HEK293 (cell line): ENCODE data around the gene FUT9.
"Not testable (repeated sequence)": the region's sequence is repeated elsewhere in the genome, so short reads cannot be mapped to it uniquely, and the experiment has no call there.

Source experiments
- CTCF ChIA-PET: fragments of 350-600 bp; formaldehyde crosslinking; extraction: SDS; loops from one replicate; lab custom pipeline; 2021; ENCODE audit warnings: antibody characterized with exemption; lab: Yijun Ruan, JAX
- POLR2A ChIA-PET: fragments of 300-600 bp; formaldehyde crosslinking; extraction: SDS; loops from one replicate; lab custom pipeline; 2020; ENCODE audit warnings: antibody characterized with exemption, inconsistent platforms; lab: Yijun Ruan, JAX
- H3K27ac ChIP-seq: fragments of 200-500 bp; sonication (Bioruptor generic); 2 replicates; pipeline ENCODE4 v1.5.1; 2014; ENCODE audit warnings: low read depth, low read length, control low read depth, inconsistent platforms; ENCODE audit errors: extremely low read depth
- H3K36me3 ChIP-seq, 2 experiments: fragments of 200-500 bp in 1 of 2; sonication (Bioruptor generic) in 1 of 2; 1 replicate in 1 of 2; 2 replicates in 1 of 2; pipeline ENCODE4 v1.5.1; 2014 to 2017; ENCODE audit warnings: inconsistent platforms in 2 of 2, low read length in 2 of 2; ENCODE audit not compliant: control insufficient read depth in 2 of 2, insufficient read depth in 1 of 2
- H3K4me1 ChIP-seq: fragments of 200-500 bp; sonication (Bioruptor generic); 2 replicates; pipeline ENCODE4 v1.5.1; 2014; ENCODE audit warnings: mild to moderate bottlenecking, low read length, inconsistent platforms; ENCODE audit not compliant: control insufficient read depth, insufficient read depth
- H3K4me3 ChIP-seq: 2 replicates; pipeline ENCODE4 v1.5.1; 2011; ENCODE audit warnings: low read depth, mild to moderate bottlenecking, control low read depth, low read length, moderate library complexity
- H3K9me3 ChIP-seq: fragments of 200-500 bp; sonication (Bioruptor generic); 2 replicates; pipeline ENCODE4 v1.5.1; 2014; ENCODE audit warnings: low read depth, low read length, inconsistent platforms; ENCODE audit not compliant: control insufficient read depth, insufficient read depth
- GLIS2 ChIP-seq: fragments of 450-650 bp; formaldehyde crosslinking; IDR thresholded peaks from 2 replicates; pipeline ENCODE4 v1.5.1; 2016; ENCODE audit warnings: missing biosample characterization, missing genetic modification characterization
- YY2 ChIP-seq: fragments of 450-650 bp; formaldehyde crosslinking; IDR thresholded peaks from 2 replicates; pipeline ENCODE4 v1.5.1; 2016; ENCODE audit warnings: missing biosample characterization, missing genetic modification characterization
- ZNF169 ChIP-seq: fragments of 450-650 bp; formaldehyde crosslinking; IDR thresholded peaks from 2 replicates; pipeline ENCODE4 v1.5.1; 2016; ENCODE audit warnings: missing biosample characterization, missing genetic modification characterization
- ZNF37A ChIP-seq: fragments of 450-650 bp; IDR thresholded peaks from 2 replicates; pipeline ENCODE4 v1.5.1; 2018; ENCODE audit warnings: missing biosample characterization, missing genetic modification characterization
- ZNF658 ChIP-seq: fragments of 450-650 bp; formaldehyde crosslinking; IDR thresholded peaks from 2 replicates; pipeline ENCODE4; 2016; ENCODE audit warnings: missing biosample characterization, missing genetic modification characterization
- ZNF701 ChIP-seq: fragments of 450-650 bp; formaldehyde crosslinking; IDR thresholded peaks from 2 replicates; pipeline ENCODE4 v1.5.1; 2016; ENCODE audit warnings: missing biosample characterization, missing genetic modification characterization
- ZNF768 ChIP-seq: fragments of 450-650 bp; formaldehyde crosslinking; IDR thresholded peaks from 2 replicates; pipeline ENCODE4 v1.5.1; 2018; ENCODE audit warnings: missing biosample characterization, mild to moderate bottlenecking, missing genetic modification characterization
- ZNF776 ChIP-seq: fragments of 450-650 bp; formaldehyde crosslinking; IDR thresholded peaks from 2 replicates; pipeline ENCODE4 v1.5.0; 2017; ENCODE audit warnings: missing biosample characterization, missing genetic modification characterization, borderline replicate concordance
- TF ChIP-seq, protein P1 (sequence below): fragments of 450-650 bp; formaldehyde crosslinking; IDR thresholded peaks from 2 replicates; pipeline ENCODE4 v1.5.1; 2016; ENCODE audit warnings: missing biosample characterization, missing genetic modification characterization
- TF ChIP-seq, protein P2 (sequence below): fragments of 450-650 bp; formaldehyde crosslinking; conservative IDR thresholded peaks from 2 replicates; pipeline ENCODE4 v1.5.1; 2016; ENCODE audit warnings: low read depth, missing biosample characterization, missing genetic modification characterization
- TF ChIP-seq, protein P3 (sequence below): fragments of 450-650 bp; formaldehyde crosslinking; IDR thresholded peaks from 2 replicates; pipeline ENCODE4 v1.5.1; 2016; ENCODE audit warnings: missing biosample characterization, missing genetic modification characterization

FUT9 gene

DNA sequence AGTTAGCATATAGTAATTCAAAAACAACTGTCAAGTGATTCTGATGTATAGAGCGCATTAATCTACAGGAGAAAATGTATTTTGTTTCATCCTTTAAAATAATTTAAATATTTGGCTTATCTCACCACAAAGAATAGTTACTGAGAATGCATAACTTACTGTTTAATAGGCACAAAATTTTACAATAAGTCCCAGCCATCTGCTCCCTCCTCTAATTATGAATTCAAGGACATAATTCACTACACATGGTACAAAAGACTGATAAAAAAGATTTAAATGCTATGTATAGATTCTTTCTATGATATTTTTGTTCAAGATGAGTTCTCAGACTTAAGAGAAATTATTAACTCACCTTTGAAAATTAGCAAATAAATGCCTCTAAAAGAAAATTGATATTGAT is 242.0 kb downstream of the FUT9 start:
- no peak for TF ChIP-seq ZNF37A
- no peak for TF ChIP-seq YY2 (tag by site-specific recombination)
- no peak for TF ChIP-seq ZNF768 (tag by site-specific recombination)
- no peak for TF ChIP-seq ZNF701 (tag by site-specific recombination)
- TF ChIP-seq, protein P1, sequence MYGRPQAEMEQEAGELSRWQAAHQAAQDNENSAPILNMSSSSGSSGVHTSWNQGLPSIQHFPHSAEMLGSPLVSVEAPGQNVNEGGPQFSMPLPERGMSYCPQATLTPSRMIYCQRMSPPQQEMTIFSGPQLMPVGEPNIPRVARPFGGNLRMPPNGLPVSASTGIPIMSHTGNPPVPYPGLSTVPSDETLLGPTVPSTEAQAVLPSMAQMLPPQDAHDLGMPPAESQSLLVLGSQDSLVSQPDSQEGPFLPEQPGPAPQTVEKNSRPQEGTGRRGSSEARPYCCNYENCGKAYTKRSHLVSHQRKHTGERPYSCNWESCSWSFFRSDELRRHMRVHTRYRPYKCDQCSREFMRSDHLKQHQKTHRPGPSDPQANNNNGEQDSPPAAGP: no peak
- no peak for TF ChIP-seq GLIS2
- no peak for TF ChIP-seq ZNF776
- TF ChIP-seq, protein P2, sequence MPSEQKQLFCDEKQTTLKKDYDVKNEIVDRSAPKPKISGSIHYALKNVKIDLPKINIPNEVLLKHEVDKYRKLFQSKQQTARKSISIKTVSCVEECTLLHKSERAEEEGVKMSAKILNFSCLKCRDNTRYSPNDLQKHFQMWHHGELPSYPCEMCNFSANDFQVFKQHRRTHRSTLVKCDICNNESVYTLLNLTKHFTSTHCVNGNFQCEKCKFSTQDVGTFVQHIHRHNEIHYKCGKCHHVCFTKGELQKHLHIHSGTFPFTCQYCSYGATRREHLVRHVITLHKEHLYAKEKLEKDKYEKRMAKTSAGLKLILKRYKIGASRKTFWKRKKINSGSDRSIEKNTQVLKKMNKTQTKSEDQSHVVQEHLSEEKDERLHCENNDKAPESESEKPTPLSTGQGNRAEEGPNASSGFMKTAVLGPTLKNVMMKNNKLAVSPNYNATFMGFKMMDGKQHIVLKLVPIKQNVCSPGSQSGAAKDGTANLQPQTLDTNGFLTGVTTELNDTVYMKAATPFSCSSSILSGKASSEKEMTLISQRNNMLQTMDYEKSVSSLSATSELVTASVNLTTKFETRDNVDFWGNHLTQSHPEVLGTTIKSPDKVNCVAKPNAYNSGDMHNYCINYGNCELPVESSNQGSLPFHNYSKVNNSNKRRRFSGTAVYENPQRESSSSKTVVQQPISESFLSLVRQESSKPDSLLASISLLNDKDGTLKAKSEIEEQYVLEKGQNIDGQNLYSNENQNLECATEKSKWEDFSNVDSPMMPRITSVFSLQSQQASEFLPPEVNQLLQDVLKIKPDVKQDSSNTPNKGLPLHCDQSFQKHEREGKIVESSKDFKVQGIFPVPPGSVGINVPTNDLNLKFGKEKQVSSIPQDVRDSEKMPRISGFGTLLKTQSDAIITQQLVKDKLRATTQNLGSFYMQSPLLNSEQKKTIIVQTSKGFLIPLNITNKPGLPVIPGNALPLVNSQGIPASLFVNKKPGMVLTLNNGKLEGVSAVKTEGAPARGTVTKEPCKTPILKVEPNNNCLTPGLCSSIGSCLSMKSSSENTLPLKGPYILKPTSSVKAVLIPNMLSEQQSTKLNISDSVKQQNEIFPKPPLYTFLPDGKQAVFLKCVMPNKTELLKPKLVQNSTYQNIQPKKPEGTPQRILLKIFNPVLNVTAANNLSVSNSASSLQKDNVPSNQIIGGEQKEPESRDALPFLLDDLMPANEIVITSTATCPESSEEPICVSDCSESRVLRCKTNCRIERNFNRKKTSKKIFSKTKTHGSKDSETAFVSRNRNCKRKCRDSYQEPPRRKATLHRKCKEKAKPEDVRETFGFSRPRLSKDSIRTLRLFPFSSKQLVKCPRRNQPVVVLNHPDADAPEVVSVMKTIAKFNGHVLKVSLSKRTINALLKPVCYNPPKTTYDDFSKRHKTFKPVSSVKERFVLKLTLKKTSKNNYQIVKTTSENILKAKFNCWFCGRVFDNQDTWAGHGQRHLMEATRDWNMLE: no peak
- no peak for TF ChIP-seq ZNF169 (tag by site-specific recombination)
- TF ChIP-seq, protein P3, sequence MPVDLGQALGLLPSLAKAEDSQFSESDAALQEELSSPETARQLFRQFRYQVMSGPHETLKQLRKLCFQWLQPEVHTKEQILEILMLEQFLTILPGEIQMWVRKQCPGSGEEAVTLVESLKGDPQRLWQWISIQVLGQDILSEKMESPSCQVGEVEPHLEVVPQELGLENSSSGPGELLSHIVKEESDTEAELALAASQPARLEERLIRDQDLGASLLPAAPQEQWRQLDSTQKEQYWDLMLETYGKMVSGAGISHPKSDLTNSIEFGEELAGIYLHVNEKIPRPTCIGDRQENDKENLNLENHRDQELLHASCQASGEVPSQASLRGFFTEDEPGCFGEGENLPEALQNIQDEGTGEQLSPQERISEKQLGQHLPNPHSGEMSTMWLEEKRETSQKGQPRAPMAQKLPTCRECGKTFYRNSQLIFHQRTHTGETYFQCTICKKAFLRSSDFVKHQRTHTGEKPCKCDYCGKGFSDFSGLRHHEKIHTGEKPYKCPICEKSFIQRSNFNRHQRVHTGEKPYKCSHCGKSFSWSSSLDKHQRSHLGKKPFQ: no peak
- TF ChIP-seq ZNF658 (tag by site-specific recombination): no peak
- POLR2A ChIA-PET: no interaction called here
- Histone ChIP-seq H3K36me3 (no peaks in the 10 kb centered on the region), H3K4me3 (no peak overlapping the region), H3K27ac (no peak overlapping the region), H3K4me1 (no peaks in the 10 kb centered on the region), H3K9me3 (no peaks in the 10 kb centered on the region)
- CTCF ChIA-PET: no interaction called here

DNA sequence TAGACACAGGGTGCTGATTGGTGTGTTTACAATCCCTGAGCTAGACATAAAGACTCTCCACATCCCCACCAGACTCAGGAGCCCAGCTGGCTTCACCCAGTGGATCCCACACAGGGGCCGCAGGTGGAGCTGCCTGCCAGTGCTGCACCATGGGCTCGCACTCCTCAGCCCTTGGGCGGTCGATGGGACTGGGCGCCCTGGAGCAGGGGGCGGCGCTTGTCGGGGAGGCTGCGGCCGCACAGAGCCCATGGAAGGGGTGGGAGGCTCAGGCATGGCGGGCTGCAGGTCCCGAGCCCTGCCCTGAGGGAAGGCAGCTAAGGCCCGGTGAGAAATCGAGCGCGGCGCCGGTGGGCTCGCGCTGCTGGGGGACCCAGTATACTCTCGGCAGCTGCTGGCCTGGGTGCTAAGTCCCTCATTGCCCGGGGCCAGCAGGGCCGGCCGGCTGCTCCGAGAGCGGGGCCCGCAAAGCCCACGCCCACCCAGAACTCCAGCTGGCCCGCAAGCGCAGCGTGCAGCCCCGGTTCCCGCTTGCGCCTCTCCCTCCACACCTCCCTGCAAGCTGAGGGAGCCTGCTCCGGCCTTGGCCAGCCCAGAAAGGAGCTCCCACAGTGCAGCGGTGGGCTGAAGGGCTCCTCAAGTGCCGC is 245.1 kb downstream of the FUT9 start:
- POLR2A ChIA-PET, H3K4me3 ChIP-seq, H3K9me3 ChIP-seq, H3K4me1 ChIP-seq, H3K36me3 ChIP-seq, CTCF ChIA-PET, H3K27ac ChIP-seq: not testable (repeated sequence)
